AG09319 (cell line): ENCODE data around the gene ABCF1.

Source experiments
- DNase-seq: peaks from one replicate; pipeline ENCODE4 v3.0.0-alpha.2; 2010; ENCODE audit warnings: low read depth; ENCODE audit errors: extremely low read depth
- TF ChIP-seq, protein P1 (sequence below): IDR thresholded peaks from 2 replicates; pipeline ENCODE4 v1.5.1; 2011; ENCODE audit warnings: low read depth, mild to moderate bottlenecking, inconsistent platforms, low read length, moderate library complexity

ABCF1 gene

DNA sequence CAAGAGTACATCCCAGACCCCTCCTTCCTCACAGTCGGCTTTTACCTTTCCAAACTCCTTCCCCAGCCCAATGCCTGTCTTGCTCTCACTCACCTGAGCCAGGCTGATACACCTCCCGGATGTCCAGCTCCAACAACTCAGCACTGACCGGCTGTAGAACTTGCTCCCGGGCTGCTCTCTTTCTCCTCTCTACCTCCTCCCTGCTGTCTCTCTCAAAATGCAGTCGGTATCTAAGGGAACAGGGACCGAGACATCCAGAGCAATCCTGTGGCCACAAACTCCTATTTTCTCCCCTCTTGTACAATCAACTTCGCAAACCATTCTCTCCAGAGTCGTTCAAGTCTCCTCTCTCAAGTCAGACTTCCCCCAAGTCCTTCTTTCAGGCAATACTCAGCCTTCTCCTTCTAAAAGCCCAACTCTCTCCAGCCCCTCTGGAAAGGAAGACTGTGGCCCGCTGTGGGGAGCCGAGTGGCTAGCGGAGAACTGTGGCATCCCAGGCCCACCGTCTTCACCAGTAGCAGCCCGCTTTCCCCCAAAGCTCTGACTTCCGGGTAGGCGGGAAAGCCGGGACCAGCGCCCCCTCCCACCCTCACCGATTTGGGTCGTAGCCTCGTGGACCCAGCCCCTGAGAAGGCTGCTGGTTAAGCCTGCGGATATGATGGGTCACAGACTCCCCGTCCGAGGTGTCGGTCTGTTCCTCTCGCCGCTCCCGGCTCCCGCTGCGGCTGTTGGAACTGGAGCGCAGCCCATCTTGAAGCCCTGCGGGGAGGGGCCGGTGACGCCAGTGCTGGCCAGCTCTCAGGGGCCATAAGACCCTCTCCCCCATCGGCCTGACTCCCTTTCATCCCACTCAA is 16.1 kb upstream of the ABCF1 start:
- no peak for DNase-seq
- TF ChIP-seq, protein P1, sequence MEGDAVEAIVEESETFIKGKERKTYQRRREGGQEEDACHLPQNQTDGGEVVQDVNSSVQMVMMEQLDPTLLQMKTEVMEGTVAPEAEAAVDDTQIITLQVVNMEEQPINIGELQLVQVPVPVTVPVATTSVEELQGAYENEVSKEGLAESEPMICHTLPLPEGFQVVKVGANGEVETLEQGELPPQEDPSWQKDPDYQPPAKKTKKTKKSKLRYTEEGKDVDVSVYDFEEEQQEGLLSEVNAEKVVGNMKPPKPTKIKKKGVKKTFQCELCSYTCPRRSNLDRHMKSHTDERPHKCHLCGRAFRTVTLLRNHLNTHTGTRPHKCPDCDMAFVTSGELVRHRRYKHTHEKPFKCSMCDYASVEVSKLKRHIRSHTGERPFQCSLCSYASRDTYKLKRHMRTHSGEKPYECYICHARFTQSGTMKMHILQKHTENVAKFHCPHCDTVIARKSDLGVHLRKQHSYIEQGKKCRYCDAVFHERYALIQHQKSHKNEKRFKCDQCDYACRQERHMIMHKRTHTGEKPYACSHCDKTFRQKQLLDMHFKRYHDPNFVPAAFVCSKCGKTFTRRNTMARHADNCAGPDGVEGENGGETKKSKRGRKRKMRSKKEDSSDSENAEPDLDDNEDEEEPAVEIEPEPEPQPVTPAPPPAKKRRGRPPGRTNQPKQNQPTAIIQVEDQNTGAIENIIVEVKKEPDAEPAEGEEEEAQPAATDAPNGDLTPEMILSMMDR = no peak; the same call in 1 of the 2 replicates

DNA sequence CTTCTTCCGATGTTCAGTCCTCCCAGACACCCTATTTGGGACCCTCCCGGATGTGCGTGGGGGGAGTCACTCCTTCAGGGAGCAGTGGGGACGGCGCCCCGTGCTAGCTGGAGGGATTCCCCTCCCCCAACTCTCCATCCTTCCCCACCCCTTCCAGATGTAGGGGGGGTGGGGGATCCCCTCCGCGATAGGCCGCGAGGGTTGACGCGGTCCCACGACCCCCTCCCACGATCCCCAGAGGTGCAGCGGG is 15.5 kb upstream of the ABCF1 start:
- TF ChIP-seq, protein P1 = no peak

DNA sequence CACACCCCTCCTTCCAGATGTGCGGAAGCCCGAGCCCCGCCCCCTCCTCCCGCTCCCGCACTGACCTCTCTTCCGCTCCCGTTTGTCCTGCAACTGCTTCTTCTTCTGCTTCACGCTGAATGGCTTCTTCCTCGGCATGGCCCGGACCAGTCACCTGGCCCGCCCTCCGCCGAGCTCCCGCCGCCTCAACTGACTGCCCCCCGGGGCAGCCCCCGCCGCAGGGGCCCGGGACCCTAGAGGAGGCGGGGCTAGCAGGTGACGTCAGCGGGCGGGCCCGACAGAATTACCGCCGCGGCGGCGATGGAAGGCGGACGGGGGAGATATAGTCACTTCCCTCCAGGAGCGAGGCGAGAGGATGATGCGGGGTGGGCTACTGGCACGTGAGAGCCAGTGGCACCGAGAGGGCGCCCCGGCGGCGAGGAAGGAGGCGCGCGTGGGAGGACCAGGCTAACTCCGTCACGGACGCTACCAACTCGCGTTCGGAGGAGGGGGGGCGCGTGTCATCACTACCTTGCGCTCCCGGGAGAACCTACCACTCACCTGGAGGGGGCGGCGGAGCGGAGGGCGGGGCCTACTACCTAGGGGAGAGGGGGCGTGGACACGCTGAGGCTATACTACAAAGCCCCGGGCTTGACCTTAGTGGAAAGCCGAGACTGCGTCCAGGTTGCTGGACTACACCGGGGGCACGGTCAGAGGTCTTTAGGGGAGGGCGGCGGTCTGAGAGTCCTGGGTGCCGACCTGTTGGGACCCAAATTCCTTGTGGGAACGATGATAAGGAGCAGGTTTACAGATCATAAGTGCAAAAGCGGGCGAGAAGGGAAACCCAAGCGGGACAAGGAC is 15.0 kb upstream of the ABCF1 start, which contains the start of gene GNL1:
GNL1 (minus strand) TSS at position 424 of the 840 bp plus-strand sequence; CDS start at position 138, 286 bp downstream.
- TF ChIP-seq, protein P1 = no peak
- peak; percentile 67 for DNase-seq

More for the DNA sequence above, 15.5 kb upstream of the ABCF1 start:
- no peak for DNase-seq

DNA sequence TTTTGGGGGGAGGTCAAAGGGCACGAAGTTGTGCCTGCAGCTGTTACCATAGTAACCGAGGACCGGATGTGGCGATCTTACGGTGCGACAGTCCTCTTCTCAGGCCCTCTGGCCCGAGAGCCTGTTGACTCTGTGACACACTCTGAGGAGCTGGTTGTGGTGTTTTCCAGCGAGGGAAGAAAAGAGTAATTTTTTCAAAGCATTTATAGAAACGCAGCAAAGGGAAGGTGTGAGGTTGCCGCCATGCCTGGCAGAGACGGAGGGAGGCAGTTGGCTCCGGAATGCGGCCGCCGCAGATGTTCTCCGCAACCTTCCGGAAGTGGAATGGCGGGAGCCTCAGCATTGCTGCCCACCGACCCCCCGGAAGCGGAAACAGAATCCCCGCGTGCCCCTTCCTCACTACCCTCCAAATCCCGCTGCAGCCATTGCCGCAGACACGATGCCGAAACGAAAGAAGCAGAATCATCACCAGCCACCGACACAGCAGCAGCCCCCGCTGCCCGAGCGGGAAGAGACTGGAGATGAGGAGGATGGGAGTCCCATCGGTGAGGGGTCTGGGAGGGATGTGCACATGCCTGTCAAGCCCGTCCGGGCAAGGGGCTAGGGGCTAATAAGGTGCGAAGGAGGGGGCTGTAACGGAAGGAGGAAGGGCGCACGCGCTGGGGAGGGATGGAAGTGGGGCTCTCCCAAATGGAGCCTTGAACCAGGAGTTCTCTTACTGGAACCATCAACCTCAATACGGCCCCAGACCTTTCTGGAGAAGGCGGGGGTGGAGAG is 14.1 kb upstream of the ABCF1 start, which contains the start of gene PRR3:
PRR3 (plus strand) TSS at position 390 of the 777 bp plus-strand sequence; CDS start at position 440, 50 bp downstream.
- DNase-seq = peak; percentile 73
- TF ChIP-seq, protein P1 = no peak

DNA sequence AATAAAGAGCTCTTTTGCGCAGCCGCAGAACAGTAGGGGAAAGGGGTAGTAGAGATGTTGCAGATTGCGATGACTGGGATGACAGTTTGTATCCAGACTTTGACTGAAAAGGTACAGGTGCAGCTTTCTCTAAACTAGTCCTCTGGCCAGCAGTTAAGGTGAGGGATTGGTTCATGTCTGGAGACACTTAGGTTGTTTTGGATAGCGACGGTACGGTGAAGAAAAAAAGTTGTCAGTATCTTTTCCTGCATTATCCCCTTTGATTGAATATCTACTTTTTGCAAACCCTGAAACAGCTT is 13.6 kb upstream of the ABCF1 start:
- no peak for DNase-seq

DNA sequence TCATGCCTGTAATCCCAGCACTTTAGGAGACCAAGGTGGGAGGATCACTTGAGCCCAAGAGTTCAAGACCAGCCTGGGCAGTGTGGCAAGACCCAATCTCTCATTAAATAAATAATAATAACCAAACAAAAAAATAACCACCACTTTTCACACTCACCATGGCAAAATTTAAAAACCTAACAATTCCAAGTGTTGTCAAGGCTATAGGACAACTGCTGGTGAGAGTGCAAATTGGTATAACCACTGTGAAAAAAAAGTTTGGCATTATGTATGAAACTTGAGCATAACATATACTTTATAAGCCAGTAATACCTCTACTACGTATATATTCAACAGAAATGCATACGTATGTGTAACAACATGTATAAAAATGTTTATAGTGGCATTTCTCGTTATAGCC is 10.3 kb upstream of the ABCF1 start:
- TF ChIP-seq, protein P1 = no peak
- DNase-seq = no peak

More for the DNA sequence above, 13.6 kb upstream of the ABCF1 start:
- TF ChIP-seq, protein P1 = no peak
